Esophagus muscularis mucosa (tissue), 4 donors: Measurements from ENCODE around the gene LSM11.

ENCODE experiments used
- EP300 ChIP-seq: sonication (generic); formaldehyde crosslinking; IDR thresholded peaks from one replicate; pipeline ENCODE4 v1.6.1; 2017; ENCODE audit warnings: antibody characterized with exemption
- POLR2A ChIP-seq: fragments of 450-650 bp; IDR thresholded peaks from one replicate; pipeline ENCODE4 v1.6.1; 2017; ENCODE audit warnings: antibody characterized with exemption, moderate library complexity, mild to moderate bottlenecking, low read depth
- POLR2AphosphoS5 ChIP-seq, 2 donors: sonication (generic); formaldehyde crosslinking; IDR thresholded peaks; one replicate each; pipeline ENCODE4 v1.6.1; 2017; ENCODE audit warnings: antibody characterized with exemption in 2 of 2
- TF ChIP-seq, protein P1 (sequence below), 3 experiments: fragments of 200-600 bp in 2 of 3; fragments of 450-650 bp in 1 of 3; sonication (generic) in 2 of 3; IDR thresholded peaks; one replicate each; pipeline ENCODE4 v1.5.1; 2017 to 2019; ENCODE audit warnings: antibody characterized with exemption in 3 of 3, mild to moderate bottlenecking in 2 of 3, moderate library complexity in 1 of 3

DNA sequence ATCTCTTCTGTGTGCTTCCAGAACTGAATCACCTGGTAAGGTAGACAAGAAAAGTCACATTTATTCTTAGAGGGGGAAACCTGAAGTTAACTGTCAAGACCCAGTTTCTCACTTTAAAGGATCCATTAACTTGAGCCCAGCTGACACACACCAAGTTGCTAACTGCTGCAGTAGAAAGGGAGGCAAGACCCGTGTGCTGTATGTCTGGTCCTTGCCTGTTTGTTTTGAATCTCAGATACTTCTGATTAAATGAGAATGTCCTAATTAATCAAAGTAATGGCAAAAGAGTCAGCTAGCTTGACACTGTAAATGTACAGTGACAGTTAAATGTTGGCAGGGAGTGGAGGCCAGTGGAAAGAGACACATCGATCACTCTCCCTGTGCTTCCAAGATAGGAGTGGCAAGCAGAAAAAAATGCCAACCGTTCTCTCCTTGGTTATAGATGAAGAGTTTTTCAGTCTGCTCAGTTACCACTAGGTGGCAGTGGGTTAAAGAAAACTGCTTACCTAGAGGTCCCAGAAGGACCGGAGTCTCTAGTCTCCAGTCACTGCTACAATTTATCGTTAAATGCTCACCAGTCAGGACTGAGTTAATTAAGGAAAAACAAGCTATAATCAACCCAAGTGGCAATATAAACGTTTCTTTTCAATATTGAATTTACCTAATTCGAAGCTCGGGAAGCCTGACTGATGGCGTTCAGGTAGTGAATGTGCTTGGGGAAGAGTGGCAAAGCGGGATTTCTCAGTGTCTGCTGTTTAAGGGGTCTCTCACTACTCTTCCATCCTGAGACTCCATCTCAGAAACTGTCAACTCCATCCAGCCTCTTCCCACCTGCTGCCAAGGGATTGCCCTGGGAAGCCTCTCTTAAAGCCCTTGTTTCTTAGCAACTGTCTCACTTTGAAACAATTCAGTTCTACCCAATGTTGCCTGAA is 18.4 kb downstream of the LSM11 start:
- no peak for TF ChIP-seq POLR2A
- no peak for TF ChIP-seq POLR2AphosphoS5 (IDR thresholded peaks at IDR 0.05)
- TF ChIP-seq, protein P1, sequence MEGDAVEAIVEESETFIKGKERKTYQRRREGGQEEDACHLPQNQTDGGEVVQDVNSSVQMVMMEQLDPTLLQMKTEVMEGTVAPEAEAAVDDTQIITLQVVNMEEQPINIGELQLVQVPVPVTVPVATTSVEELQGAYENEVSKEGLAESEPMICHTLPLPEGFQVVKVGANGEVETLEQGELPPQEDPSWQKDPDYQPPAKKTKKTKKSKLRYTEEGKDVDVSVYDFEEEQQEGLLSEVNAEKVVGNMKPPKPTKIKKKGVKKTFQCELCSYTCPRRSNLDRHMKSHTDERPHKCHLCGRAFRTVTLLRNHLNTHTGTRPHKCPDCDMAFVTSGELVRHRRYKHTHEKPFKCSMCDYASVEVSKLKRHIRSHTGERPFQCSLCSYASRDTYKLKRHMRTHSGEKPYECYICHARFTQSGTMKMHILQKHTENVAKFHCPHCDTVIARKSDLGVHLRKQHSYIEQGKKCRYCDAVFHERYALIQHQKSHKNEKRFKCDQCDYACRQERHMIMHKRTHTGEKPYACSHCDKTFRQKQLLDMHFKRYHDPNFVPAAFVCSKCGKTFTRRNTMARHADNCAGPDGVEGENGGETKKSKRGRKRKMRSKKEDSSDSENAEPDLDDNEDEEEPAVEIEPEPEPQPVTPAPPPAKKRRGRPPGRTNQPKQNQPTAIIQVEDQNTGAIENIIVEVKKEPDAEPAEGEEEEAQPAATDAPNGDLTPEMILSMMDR (IDR thresholded peaks at IDR 0.05) = peak; percentile 71 to 81 (median 78)
- no peak for TF ChIP-seq EP300
